Measurements from ENCODE around the gene ZDHHC13.

ZDHHC13 gene

DNA sequence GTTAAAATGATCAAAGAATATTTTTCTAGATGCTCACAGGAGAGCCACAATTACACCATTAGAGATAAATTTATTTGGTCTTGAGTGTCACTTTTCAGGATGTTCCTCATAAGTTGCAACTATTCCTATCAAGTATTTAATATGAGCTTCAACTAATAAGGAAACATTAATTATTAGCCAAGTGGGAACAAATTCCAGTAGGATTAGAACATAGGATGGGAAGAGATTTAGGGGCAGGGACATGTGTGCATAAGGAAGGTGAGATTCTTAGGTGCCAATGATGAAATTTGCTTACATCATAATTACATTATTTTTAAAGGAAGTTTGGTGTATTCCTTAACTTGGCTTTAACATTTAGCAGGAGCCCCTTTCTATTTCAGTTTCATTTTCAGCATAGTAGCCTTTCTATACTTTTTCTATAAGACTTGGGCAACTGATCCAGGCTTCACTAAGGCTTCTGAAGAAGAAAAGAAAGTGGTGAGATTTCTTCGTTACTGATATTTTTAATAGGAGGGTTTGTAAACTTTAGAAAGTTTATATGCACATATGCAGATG lies 46.1 kb downstream of the ZDHHC13 start:
- TF ChIP-seq, protein P1, sequence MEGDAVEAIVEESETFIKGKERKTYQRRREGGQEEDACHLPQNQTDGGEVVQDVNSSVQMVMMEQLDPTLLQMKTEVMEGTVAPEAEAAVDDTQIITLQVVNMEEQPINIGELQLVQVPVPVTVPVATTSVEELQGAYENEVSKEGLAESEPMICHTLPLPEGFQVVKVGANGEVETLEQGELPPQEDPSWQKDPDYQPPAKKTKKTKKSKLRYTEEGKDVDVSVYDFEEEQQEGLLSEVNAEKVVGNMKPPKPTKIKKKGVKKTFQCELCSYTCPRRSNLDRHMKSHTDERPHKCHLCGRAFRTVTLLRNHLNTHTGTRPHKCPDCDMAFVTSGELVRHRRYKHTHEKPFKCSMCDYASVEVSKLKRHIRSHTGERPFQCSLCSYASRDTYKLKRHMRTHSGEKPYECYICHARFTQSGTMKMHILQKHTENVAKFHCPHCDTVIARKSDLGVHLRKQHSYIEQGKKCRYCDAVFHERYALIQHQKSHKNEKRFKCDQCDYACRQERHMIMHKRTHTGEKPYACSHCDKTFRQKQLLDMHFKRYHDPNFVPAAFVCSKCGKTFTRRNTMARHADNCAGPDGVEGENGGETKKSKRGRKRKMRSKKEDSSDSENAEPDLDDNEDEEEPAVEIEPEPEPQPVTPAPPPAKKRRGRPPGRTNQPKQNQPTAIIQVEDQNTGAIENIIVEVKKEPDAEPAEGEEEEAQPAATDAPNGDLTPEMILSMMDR (IDR thresholded peaks at IDR 0.05): no peak

DNA sequence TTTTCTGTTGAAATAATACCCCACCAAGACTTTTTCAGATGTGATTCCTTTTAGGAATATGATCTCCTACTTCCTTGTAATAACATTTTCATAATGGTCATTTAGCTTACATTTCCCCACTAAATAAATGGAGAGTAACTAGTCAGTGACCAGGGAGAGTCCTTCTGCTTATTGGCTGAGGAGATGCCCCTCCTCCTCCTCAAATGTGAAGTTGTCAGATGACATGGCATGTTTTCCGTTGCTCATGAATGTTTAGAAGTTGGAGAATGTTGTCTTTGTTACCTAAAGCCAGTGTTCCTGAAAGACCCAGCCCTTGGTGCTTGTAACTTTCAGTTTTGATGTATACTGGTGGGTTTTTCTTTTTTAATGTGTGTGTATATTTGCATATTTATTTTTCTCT lies 46.6 kb downstream of the ZDHHC13 start:
- TF ChIP-seq, protein P1 (IDR thresholded peaks at IDR 0.05): no peak

DNA sequence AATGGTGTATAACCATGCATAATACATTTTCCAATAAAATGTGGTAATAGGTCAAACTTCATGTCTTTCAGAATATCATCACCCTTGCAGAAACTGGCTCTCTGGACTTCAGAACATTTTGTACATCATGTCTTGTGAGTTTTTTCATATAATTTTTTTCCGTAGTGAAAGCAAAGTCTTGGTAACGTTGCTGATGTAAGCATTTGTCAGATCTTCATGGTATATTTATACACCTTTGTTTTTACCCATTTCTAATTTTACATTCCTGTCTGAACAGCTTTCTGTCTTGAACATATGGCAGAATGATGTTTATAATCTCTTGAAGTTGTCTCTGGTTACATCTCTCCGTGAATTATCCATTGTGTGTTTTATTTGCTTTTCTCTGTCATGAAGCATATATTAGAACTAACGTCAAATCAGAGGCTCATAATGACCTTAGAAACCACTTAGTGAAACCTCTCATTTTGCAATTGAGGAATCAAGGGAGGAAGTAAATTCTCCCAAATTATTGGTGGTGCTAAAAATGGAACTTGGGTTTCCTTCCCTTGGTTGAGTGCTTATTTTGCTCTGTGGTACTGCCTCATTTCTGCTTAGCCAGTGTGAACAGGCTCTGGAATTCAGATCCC lies 47.4 kb downstream of the ZDHHC13 start:
- TF ChIP-seq, protein P1 (IDR thresholded peaks at IDR 0.05): no peak

DNA sequence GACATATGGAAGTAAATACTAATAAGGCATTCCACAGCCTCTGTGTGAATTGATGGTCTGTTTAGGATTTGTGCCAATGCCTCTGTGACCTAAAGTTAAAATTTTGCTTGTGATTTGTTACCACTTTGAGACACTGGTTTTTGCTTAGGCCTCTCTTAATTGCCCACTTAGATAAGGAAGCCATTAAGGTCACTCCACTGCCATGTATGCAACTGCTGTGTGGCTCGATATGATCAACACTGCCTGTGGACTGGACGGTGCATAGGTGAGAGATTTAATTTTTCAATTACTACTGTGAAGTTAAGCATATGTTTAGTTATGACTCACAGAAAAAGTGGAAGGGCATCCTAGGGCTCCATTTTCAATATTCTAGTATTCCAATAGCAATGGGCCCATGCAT lies 47.9 kb downstream of the ZDHHC13 start:
- TF ChIP-seq, protein P1 (IDR thresholded peaks at IDR 0.05): no peak

DNA sequence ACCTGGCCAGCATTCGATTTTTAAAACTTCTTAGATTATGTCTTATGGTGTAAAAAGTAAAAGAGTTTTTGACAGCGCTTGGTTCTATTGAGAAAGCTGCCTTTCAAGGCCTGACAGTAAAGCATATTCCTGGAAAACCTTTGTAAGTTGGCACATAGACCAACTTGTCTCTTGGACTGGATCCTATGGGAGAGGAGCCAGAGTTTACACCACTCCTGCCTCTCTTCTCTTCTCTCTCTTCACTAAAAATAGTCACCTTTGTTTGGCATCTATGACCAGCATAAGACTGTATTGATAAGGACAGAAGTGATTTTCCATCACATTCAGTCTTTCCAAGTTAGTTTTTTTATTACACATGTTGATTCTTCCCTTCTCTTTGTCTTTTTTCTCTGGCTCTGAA lies 51.1 kb downstream of the ZDHHC13 start:
- TF ChIP-seq, protein P1 (IDR thresholded peaks at IDR 0.05): no peak

DNA sequence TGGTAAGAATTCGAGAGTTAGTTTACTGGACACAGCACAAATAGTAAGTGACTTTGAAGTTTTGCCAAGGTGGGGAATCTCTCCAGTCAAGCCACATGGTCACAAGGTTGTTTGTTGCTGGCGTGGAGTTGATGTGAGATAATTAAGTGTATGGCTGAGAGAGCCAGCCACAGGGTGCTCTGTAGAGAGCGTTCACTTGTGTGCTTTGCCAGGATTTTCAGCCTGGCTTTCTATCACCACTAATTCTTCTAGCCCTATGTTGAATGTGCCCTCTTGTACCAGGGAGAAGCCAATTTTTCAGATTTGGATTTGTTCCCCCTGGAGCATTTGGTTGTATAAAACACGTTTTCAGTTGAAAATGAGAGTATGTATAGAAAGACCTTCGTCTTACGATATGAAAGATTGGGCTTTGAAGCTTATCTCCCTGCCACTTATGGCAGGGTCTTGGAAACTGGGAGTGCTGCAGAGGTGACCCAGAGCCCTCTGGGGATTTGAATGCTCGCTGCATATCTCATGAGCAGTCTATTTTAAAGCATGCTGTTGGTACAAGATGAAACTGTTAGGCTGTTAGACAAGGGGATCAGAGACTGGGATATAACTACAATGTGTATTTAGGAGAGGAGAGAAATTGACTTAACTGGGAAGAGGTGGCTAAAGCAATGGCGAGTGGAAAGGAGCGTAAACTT lies 56.2 kb downstream of the ZDHHC13 start:
- TF ChIP-seq, protein P1 (IDR thresholded peaks at IDR 0.05): no peak

DNA sequence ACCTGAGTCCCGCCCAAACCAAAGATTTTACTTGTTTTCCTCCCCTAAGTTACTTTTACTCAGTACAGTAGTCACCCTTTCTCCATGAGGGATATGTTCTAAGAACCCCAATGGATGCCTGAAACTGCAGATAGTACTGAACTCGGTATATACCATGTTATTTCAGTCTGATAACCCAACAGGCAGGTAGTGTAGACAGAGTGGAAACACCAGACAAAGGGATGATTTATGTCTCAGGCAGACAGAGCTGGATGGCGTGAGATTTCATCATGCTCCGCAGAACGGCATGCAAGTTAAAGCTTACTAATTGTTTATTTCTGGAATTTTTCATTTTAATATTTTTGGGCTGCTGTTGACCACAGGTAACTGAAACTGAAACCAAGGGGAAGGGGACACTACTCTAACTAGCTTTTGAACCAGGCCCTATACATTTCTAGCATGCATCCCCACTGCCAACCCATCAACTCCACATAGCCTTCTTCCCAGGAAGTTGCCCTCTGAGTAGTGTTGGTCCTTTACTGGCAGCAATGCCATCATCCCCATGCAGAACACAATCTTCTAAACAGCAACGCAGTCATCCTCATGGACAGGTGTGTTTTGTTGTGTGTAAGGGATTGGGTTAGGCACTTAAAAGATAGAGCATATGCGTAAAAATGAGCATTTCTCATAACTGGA lies 57.1 kb downstream of the ZDHHC13 start:
- TF ChIP-seq, protein P1 (IDR thresholded peaks at IDR 0.05): no peak
